HK-2 (cell line): ENCODE data around the gene KLHL28.

Experiments
- DNase-seq: peaks from one replicate; pipeline ENCODE4 v3.0.0-alpha.2; 2018; ENCODE audit not compliant: unreplicated experiment

The KLHL28 gene

DNA sequence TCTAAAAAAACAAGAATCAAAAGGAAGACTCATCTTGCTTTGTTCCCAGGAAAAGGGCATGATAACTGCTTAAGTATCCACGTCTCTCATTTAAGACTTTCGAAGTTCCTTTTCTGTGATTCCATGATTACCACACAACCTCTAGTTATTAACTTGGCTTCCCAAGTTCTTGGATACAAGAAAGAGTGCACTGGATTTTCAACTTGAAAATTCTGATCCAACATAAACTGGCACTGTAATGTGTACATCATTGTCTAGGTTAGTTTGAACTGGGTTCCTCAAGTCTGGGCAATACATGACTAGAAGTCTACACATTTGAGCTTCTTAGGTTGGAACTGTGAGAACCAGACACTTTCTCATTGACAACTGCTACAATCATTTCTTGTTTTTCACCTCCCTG lies 1.6 kb downstream of the KLHL28 start:
- DNase-seq: no peak

DNA sequence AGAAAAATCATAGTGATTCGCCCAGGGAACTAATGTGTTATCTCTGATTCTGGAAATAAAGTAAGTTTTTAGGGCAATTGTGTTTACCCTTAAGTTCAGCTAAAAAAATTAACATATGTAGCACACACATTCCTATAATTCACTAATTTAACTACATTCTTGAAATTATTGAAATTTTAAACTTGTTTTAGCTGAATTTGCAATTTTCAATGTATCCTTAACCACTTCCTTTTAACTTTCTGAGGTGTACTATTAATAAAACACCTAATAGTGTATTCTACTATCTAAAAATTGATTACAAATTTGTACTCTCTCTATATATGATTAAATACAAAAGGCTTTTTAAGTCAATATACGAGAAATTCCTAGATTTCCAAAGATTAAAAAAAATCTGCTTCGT lies 2.2 kb downstream of the KLHL28 start:
- no peak for DNase-seq

DNA sequence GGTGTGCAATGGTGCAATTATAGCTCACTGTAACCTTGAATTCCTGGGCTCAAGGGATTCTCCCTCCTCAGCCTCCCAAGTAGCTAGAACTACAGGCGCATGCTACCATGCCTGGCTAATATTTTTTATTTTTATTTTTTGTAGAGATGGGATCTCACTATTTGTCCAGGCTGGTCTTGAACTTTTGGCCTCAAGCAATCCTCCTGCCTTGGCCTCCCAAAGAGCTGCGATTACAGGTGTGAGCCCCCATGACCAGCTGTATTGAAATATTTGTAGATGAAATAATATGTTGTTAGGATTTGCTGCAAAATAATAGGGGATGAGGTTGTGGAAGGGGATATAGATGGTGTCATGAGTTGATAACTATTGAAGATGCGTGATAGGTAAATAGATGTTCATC lies 4.9 kb downstream of the KLHL28 start:
- DNase-seq: no peak

DNA sequence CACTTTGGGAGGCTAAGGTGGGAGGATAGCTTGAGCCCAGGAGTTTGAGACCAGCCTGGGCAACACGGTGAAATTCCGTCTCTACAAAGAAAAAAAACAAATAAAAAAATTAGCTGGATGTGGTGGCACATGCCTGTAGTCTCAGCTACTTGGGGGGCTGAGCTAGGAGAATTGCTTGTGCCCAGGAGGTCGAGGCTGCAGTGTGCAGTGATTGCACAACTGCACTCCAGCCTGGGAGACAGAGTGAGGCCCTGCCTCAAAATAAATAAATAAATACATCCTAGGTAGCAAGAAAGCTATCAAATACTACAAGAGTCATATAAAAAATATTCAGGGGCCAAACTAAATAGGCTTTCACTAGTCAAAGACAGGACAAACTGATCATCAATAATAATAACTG lies 6.2 kb downstream of the KLHL28 start:
- DNase-seq: no peak

DNA sequence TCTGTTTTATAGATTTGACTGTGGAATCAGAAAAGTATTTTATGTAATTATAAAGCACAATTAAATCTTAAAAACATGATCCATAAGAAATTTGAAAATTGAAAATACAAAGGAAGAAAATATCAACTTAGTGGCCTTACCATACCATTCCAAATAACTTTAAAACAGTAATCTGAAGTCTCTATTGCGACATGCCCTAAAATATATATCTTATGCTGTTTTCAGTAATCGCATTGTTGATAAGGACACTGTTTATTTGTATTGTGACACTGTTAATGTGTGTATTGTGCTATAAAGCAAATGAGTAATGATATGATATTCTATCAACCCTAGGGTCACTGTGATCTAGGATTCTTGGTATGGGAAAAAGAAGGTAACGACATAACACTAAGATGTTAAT lies 7.0 kb downstream of the KLHL28 start:
- no peak for DNase-seq

DNA sequence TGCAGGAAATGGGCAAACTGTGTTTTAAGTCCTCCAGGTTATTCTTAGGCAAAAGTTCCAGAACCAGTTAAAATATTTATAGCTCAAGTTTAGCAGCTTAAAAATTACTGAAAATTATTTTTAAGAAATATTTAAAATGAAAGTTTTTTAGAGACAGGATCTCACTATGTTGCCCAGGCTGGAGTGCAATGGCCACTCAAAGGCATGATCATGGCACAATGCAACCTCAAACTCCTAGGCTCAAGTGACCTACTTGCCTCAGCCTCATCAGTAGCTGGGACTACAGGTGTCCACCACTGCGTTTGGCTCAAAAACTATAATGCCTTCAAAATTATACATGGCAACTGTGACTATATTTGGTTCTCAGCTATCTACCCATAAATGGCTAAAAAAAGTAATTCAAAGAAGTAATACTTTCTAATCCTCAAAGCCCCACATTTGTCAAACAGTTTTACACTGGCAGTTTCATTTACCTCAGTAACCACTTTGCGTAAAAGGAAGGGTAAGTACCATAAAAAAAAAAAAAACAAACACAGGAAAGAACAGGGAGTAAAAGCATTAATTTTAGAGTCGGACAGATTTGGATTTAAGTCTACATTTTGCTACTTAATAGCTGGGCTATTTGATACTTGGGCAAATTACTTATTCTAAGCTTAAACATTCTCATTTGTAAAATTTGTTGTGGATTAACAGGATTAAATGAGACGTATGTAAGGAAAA lies 9.2 kb downstream of the KLHL28 start:
- DNase-seq: no peak

DNA sequence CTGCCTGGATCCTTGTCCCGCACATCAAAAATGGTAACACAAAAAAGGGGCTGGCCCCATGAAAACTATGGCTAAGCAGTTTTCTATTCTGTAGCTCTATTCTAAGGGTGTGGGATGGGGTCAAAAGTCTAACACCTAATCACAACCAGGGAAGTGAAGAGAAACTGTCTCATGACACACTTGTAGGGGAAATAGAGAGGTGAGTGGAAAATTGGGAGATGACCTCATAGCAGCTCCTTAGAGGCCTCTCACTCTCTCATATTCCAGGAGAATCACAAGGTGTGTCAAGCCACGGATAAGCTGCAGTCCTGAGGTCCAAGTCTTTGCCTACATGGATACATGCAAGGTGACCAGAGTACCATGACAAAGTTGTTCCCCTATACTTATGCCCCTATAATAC lies 10.7 kb downstream of the KLHL28 start:
- no peak for DNase-seq

DNA sequence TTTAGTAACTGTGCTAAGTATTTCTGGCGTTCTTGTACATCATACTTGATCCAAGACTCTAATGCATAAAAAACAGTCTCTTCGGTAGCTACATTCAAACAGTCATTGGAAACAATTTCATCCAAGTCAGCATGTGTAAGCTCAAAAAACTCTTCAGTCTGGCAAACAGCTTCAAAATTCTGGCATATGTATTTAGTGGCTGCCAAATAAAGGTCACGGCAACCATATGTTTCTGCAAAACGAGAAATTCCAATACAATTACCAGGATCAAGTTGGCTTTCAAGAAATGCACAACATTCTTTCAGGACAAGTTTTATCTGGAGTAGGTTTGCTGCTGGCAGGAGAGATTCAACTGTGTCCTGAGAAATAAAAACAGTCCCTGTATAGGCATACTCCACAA lies 16.5 kb downstream of the KLHL28 start:
- no peak for DNase-seq

DNA sequence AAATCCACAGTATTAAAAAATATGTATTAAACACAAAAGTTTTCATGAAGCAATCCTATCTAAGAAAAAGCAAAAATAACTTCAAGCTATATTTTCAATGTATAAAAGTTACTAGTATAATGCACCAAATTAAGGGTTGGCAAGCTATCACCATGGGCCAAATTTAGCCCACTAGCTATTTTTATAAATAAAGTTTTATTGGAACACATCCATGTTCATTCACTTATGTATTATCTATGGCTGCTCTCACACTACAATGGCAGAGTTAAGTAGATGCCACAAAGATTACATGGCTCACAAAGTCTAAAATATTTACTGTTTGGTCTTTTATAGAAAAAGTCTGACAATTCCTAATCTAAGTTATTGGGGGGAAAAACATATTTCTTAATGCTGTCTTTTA lies 17.6 kb downstream of the KLHL28 start:
- DNase-seq: no peak

DNA sequence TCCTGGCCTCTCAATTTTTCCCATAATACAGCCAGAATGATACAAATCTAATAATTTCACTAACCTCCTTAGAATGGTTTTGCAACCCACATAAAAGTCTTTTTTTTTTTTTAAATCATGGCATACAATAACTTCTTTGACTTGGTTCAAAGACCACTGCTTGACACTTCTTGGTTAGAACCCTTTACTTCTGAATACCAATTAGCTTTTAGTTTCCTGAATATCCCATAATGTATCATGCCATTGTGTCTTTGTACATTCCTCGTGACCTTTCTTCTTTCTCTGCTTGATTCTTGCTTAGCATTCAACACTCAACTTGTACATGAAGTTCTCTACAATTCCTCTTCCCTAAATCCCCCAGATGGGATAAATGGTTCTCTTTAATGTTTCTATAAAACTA lies 19.3 kb downstream of the KLHL28 start:
- DNase-seq: no peak

DNA sequence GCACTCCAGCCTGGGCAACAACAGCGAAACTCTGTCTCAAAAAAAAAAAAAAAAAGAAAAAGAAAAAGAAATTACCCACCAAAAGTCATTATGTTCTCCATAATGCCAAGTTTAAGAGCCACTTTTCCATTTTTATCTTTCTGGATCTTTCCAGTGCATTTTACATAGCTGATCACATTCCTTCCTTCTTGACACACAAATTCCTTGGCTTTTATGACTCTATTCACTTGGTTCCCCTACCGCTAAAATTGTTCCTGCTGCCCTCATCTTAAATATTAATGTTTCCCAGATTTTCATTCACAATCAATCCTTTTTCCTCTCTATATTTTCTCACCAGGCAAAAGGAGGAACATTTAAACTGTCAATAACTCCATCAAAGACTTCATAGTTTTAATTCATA lies 20.2 kb downstream of the KLHL28 start:
- no peak for DNase-seq

DNA sequence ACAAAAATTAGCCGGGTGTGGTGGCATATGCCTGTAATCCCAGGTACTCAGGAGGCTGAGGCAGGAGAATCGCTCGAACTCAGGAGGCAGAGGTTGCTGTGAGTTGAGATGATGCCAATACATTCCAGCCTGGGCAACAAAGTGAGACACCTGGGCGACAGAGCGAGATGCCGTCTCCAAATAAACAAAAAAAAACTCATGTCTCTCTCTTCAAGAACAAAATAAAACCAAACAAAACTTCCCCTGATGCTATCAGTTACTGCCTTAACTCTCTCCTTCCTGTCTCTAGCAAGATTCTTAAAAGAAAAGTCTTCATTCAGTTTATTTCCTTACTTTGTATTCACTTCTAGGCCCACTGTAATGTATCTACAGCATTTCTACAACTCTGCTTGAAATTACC lies 20.8 kb downstream of the KLHL28 start:
- no peak for DNase-seq

DNA sequence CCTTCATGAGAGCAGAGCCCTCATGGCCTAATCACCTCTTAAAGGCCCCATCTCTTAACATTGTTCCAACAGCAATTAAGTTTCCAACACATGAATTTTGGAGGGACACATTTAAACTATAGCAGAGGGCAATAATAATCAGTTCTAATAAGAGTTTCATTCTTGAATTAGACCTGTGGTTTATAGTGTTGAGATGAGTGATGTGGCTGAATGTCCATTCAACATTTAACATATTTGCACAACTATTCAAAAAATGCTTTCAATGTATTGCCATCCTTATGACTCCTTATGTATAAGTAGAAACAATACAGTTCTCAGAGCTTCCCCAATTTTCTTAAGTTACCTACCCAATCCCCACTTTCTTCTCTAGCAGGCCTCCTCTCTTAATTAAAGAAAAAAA lies 21.5 kb downstream of the KLHL28 start:
- DNase-seq: no peak

DNA sequence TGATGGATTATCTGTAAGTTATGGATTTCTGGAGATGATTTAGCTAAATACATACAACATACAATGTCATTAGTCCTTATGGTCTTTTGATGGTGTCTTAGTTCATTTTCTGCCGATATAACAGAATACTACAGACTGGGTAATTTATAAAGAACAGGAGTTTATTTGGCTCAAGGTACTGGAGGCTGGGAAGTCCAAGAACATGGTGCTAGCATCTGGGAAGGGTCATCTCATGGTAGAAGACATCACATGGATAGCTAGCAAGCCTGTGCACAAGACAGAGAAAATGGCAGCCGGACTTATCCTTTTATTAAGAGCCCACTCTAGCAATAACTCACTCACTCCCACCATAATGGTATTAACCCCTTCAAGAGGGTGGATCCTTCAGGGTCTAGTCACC lies 24.2 kb downstream of the KLHL28 start:
- no peak for DNase-seq

DNA sequence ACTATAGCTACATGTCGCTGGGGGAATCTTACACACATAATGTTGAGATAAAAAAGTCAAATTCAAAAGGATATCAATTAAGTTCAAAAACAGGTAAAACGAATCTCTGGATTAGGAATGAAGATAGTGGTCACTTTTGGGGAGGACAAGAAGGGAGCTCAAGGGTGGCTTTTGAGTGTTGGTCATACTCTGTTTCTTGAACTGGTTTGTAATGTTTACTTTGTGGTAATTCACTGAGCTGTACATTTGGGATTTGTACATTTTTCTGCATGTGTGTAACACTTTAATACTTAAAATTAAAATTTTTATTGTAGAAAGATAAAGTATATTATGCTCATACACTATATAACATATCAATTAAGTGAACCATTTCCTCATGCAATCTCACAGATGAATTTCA lies 26.6 kb downstream of the KLHL28 start:
- no peak for DNase-seq

DNA sequence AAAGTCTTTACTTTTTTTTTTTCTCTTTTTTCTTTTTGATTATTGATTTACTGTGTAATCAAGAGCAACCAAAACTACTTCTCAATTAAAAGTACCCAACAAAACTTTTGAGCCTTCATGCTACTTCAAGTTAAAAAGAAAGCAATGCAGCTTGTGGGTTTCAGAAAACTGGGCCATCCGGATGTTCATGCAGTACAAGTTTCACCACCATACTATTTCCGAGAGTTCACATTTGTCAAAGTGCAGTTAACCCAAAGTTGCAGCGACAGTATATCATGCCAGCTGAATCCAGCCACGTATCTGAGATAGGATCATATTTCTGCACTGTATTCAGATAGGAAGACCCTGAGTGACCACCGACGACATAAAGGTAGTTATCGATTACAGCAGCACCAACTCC lies 33.0 kb downstream of the KLHL28 start:
- no peak for DNase-seq

DNA sequence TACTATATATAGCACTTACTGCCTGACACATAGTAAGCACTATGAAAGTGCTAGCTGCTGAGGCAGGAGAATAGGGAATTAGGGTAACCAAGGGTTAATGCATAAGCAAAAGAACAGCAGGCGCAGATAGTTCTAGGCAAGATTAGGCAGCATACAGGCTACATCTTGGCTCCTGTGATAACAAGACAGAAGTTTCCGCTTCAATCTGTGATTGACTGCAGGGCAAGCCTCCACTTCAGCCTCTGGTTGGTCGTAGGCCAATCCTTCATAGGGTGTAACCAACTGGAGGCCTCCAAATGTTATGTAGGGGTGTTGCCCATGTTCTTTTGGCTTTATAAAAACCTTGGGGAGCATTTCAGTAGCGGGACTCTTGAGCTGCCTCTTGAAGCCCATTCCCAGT lies 46.9 kb downstream of the KLHL28 start:
- no peak for DNase-seq

DNA sequence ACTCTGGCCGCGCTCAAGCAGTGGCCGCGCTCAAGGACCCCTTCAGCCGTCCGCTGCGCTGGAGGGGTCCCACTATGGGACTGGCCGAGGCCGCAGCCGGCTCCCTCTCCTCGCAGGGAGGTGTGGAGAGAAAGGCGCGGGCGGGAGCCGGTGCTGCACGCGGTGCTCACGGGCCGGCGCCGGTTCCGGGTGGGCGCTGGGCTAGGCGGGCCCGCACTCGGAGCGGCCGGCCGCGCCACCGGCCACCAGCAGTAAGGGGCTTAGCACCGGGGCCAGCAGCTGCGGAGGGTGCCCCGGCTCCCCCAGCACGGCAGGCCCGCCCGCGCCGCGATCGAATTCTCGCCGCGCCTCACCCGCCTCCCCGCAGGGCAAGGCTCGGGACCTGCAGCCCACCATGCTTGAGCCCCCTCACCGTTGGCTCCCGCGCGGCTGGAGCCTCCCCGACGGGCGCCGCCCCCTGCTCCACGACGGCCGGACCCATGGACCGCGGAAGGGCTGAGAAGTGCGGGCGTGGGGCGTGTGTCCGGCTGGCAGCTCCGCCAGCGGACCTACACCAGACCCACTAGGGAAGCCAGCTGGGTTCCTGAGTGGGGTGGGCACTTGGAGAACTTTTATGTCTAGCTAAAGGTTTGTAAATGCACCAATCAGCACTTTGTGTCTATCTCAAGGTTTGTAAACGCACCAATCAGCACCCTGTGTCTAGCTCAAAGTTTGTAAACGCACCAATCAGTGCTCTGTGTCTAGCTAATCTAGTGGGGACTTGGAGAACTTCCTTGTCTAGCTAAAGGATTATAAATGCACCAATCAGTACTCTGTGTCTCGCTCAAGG lies 49.5 kb downstream of the KLHL28 start:
- peak; percentile 53 for DNase-seq

DNA sequence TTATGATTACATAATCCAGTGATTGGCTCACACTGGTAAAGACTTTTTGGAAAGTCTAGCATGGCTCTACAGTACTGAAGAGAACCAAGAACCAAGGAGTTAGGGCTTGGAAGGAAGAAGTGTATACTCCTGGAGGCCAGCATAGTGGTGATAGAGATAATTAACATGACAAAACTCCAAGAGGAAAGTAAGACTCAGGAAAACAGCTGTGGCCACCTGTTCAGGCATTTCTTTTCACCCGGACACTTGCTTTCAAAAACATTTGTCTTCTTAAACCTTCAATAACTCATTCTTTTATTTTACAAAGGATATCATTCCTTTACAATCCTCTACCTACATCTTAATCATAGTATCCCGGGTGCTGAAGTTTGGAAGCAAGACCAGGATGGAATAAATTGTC lies 50.9 kb downstream of the KLHL28 start:
- no peak for DNase-seq

DNA sequence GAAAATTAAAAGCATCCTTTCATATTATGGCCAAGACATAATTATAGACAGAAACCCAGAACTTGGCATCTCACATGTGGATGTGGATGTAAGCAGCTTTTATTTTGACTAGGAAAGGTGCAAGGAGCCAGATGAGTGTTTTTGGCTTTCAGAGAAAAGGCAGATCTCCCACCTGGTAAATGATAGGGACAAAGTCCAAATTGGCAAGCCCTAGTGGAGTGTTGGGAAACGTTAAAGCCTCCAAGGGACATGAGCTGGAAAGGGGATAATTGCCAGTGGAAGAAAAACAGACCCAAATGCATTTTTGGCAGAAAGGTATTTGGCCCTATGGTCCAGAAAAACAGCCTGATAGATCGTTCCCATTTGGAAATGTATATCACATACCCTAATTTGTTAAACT lies 60.1 kb downstream of the KLHL28 start:
- no peak for DNase-seq

DNA sequence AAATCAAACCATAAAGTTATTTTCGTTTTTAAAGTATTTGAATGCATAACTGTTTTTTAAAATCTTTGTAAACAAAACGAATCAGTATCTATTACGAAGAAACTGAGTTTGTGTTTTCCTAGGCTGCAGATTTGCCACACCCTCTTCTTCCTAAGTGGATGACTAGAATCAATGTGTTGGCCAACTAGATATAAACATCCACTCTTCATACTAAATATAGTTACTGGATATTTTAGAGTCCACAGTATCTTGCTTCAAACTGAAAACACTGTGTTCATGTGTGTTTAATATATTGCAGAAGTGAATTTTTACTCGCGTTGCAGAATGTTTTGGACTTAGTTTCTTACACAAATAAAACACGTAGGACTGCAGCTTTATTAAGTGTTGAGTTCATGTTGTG lies 63.2 kb downstream of the KLHL28 start:
- no peak for DNase-seq

DNA sequence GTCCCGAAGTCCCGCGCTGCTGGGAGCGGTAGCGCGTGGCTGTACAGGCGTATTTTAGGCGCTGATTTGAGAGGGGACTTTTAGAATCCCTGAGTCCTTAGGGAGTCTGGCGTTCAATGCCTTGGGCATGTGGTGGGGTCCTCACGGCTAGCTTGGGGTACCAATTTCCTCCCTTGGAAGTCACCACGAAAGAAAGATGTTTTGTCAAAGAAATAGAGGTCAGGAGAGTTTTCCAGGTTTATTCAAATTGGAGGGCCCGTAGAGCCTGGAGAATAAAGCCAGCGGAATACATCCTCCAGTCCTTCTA lies 63.9 kb downstream of the KLHL28 start:
- DNase-seq: no peak

DNA sequence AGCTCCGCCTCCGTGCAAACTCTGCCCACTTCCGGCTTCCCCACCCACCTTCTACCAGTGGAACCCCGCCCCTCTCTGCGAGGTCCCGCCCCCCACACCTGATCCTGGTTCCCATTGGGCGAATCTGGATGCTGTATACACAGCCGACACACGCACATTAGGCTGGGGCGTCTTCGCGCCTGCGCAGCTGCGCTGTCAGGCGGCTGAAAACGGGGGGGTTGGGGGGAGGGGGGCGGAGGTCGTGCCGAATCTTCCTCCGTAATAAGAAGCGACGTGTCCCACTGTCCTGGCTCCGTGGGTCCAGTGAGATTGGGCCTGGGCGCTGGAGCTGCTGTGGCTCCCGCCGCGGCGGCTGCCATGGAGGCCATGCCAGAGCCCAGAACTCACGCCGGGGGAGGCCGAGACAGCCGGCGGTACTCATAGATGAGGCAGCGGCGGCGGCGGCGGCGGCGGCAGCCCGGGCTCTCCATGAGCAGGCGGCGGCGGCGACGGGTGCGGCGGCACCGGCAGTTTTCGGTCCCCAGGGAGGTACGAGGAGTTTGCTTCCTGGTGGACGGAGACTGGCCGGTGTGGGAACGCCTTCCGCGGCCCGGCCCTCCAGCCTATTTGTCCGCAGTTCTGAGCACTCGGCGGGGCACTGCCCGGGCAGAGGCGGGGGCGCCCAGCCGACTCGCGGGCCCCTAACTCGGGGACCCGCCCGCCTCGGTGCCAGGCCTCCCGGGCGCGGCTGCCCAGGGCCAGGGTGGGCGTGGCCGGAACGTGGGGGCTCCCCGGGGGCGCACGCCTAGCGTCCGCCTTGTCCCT lies 64.5 kb downstream of the KLHL28 start:
- peak; percentile 98 for DNase-seq
